Measurements from ENCODE around the gene UROS.

The UROS gene

DNA sequence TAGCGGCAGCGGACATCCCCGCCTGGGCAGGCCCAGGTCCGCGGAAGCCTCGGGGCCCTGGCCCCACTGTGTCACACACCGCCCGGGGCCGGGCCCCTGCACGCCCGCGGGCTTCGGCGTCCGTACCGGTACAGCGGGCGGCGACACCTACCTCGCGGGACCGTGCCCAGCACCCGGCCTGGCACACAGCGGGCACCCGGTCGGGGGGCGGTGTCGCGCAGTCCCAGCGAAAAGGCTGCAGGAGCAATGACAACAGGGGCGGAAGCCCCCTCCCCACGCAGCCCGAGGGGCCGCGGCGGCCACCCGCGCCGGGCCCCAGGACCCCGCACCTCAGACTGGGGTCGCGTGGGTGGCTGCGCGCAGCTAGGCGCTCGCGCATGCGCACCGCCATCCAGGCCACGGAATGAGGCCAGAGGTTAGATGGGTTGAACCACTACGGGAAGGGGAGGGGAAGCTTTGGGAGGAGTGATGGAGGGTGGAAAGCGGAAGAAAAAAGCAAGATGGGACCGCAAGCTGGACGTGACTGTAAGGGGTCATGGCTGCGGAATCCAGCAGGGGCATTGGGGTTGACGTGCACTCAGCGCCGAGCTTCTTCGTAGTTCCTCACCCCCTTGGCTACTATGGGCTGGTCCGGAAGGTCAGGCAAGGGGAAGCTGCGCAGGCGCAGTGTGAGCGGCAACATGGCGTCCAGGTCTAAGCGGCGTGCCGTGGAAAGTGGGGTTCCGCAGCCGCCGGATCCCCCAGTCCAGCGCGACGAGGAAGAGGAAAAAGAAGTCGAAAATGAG is at the start of gene UROS, which contains the start of gene BCCIP:
TSS of gene UROS (minus strand) at position 381 of the 785 bp plus-strand sequence. CDS start 6,759 bp downstream, outside the sequence.
TSS of gene BCCIP (plus strand) at position 669 of the 785 bp plus-strand sequence. CDS start at position 681, 12 bp downstream.
- peak; percentile 76 for DNase-seq

GRCh38 chr10:125871338-125871737 is 48.3 kb upstream of the UROS start:
- DNase-seq = peak; percentile 18

DNA sequence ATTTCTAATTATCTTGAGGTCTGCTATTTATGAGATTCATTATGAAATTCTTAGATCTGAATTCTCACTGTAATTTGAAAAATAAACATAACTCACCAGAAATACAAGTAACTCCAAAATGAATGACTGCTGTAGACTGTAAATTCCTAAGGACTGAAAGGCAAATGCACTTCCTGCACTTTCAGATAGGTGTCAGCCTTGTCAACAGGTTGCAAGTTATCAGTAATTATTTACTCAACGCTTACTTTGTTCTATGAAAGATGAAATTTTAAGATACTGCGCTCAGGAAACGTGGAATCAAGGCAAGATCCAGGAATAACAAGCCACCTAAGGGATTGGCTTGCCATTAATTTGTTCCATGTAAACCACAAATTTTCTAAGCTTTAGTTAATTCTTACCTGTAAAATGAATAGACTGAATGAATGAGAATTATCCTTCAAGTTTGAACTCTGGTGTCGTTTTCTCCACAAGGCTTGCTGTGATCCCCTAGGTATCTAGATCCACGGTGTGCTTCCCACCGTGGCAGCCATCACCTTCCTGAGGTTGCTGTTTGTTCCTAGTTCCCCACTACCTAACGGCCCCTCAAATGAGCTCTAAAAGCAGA is 45.4 kb upstream of the UROS start:
- no peak for DNase-seq

GRCh38 chr10:125866421-125867029 is 43.5 kb upstream of the UROS start:
- DNase-seq = no peak

- no peak for DNase-seq
Observed at GRCh38 chr10:125865120-125865519, 42.1 kb upstream of the UROS start.

- DNase-seq = peak; percentile 79
Observed at GRCh38 chr10:125859128-125859817, 36.2 kb upstream of the UROS start.

GRCh38 chr10:125857185-125857760 is 34.2 kb upstream of the UROS start:
- no peak for DNase-seq

- no peak for DNase-seq
Observed at GRCh38 chr10:125852487-125852886, 29.4 kb upstream of the UROS start.

GRCh38 chr10:125850766-125851731 is 28.0 kb upstream of the UROS start:
- no peak for DNase-seq

- no peak for DNase-seq
Observed at GRCh38 chr10:125849448-125849847, 26.4 kb upstream of the UROS start.

GRCh38 chr10:125848857-125849256 is 25.8 kb upstream of the UROS start:
- DNase-seq = no peak

GRCh38 chr10:125848371-125848770 is 25.3 kb upstream of the UROS start:
- no peak for DNase-seq

GRCh38 chr10:125846894-125847293 is 23.8 kb upstream of the UROS start:
- DNase-seq = no peak

GRCh38 chr10:125845617-125846016 is 22.6 kb upstream of the UROS start:
- DNase-seq = no peak

DNA sequence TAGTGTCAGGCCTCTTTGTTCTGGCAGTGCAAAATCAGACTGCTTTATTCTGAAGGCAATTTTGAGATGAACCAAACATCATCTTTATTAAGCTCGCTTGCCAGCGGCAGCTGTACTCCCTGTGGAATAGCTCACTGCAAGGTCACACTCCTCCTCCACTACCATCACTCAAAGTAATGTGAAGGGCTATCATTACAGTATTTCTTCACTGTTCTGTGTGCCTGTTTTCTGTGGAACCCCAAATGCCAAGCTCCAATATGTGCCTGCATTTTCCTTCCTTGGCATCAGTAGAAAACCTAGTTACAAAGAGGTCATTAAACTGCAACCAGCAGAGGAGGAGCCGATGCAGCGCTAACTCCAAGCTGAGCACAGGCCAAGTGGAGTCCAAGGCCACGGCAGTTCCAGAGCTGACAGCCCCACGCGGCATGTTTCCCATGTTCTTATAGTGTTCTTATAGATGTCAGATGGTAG is 21.7 kb upstream of the UROS start:
- DNase-seq = no peak

DNA sequence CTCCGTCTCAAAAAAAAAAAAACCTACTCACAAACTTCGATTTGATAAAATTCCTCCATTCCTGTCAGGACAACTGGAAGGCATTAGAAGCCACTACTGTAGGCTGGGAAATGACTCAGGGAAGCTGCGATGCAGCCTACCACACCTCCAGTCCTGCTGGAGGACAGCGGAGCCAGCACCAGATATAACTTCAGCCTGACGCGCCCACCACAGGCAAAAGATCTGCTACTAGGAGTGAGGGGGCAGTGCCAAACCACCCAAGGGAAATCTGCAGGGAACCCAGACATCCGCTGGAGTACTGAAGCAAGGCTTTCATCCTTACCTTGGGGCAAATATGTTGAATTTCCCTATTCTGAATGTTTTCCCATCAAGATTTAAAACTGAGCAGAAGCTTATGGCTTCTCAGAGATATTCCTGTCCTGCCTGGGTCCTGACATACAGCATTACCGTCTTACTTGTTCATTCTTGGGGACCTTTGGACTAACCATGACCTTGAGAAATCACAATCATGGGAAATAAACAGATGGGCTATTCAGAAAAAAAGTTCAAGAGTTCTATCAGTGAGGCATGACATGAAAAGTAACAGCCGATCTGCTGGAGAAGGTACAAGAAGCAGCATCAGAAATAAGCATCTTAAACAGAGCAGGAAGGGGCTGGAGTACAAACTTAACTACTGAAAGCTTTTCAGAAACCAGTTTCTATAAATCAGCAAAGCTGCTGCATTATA is 20.7 kb upstream of the UROS start:
- no peak for DNase-seq

DNA sequence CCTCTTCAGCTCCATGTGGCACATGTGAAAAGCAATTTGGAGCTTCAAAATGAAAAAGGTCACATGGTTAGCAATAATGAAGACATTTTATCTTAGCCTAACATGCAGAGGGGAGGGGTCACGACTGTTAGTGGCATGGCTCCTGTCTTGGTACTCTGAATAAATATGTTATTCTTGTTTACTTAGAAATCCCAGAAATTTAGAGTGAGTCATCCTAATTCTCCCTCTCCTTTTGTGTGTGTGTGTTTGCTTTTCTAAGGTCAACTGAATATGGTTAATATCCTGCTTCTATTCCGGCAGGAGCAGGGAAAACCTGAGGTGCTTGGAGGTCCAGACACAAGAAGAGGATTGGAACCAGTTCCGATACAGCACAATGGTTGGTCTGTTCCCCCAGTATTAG is 17.9 kb upstream of the UROS start:
- peak; percentile 51 for DNase-seq

DNA sequence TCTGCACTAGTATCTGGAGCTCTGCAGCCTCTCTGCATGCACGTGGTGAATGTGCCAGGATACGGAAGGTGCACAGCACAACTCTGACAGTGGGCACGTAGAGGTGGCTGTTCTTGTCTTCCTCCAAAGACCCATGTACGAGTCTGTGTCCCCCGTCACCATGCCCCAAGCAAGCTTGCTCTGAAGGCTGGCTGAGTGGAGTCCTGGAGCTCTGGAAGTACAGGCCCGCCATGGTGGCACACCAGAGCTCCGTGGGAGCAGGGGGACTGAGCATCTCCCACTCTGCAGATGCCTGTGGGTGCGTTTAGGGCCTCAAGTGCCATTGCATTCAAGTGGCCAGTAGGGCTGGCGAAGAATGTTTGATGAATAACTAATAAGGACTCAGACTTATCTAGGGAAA is 17.3 kb upstream of the UROS start:
- DNase-seq = no peak

GRCh38 chr10:125838802-125839575 is 15.9 kb upstream of the UROS start:
- peak; percentile 66 for DNase-seq

DNA sequence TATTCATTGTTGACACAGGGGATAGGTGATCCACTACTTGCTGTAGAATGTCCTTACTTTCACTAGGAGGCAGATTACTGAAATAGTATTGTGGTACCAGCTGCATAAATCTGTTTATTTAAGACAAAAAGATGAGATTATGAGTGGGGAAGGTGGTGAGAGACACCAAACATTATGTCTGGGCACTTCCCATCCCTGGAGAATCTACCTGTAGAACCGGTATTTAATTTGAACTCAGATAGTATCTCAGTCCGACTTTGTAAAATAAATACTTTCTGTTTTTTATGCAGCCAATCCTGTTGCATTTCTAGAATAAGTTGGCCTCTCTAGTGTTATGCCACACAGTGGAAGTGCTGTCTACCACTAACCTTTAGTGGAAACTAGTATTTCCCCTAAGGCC is 13.7 kb upstream of the UROS start:
- DNase-seq = no peak
